Central memory CD8-positive, alpha-beta T cell (primary cell): ENCODE results near the gene LSM7.

ENCODE experiments used
- ATAC-seq: fragments of 150-1000 bp; cut with Tn5 transposase; replicated peaks from 2 replicates; pipeline ENCODE4 v1.10.0; 2022; ENCODE audit warnings: mild to moderate bottlenecking, moderate FRiP score, moderate number of reproducible peaks; ENCODE audit not compliant: poor library complexity, severe bottlenecking; ENCODE audit errors: extremely low read depth
- DNase-seq, 2 donors: peaks; one replicate each; pipeline ENCODE4 v3.0.0; 2021; ENCODE audit warnings: low spot score in 2 of 2
- H3K27ac Mint-ChIP-seq: one replicate; pipeline ENCODE4 v1.8.0; 2022; ENCODE audit warnings: low read depth, mild to moderate bottlenecking, moderate library complexity, mixed read lengths
- H3K27me3 Mint-ChIP-seq: one replicate; pipeline ENCODE4 v1.8.0; 2022; ENCODE audit warnings: mixed read lengths
- H3K36me3 Mint-ChIP-seq: one replicate; pipeline ENCODE4 v1.8.0; 2022; ENCODE audit warnings: mild to moderate bottlenecking, moderate library complexity, mixed read lengths; ENCODE audit not compliant: insufficient read depth
- H3K4me1 Mint-ChIP-seq: one replicate; pipeline ENCODE4 v1.8.0; 2022; ENCODE audit warnings: mixed read lengths
- H3K4me3 Mint-ChIP-seq: one replicate; pipeline ENCODE4 v1.8.0; 2022; ENCODE audit warnings: mild to moderate bottlenecking, moderate library complexity, mixed read lengths
- H3K9me3 Mint-ChIP-seq: one replicate; pipeline ENCODE4 v1.8.0; 2022; ENCODE audit warnings: mixed read lengths

The LSM7 gene

DNA sequence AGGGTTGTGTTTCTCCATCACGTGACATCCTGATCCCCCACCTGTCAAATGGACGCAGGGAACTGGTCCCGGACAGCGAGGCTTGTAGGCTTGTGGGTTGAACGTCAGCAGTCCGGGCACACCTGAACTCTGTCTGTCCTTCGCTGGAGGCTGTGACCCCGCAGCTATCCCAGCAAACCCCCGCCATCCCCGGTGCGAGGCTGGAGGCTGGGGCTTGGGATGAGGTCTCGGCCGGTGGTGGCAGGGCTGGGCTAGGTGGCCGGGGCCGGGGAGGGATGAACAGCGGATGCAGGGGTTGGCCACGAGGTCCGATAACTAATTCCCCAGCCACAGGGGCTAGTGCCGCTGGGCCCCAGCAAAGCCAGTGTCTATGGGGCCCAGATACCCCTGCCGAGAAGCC lies 8.8 kb downstream of the LSM7 start:
- Mint-ChIP-seq H3K4me3 (no peak overlapping the region), H3K36me3 (peaks cover 18% of the 10 kb centered on the region), H3K4me1 (no peaks in the 10 kb centered on the region), H3K27me3 (peaks cover 8% of the 10 kb centered on the region), H3K27ac (no peak overlapping the region), H3K9me3 (peaks cover 6% of the 10 kb centered on the region)
- DNase-seq: no peak
- ATAC-seq: no peak

DNA sequence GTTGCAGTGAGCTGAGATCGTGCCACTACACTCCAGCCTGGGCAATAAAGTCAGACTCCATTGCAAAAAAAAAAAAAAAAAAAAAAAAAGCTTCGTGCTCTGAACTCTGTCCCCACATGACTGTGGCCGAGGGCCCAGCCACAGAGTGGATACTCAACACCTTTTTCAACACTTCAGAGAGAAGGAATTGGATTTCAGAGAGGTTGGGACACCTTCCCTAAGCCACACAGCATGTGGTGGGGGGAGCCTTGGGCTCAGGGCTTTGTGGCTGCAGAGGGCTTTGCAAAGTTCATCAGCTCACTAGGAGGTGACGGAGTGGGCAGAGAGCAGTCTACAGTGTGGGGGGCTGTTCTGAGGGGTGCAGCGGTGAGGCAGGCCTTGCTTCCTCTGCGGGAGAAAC lies 9.5 kb downstream of the LSM7 start:
- DNase-seq (no peak), ATAC-seq (no peak)
- no peak overlapping the region for H3K27ac Mint-ChIP-seq
- peaks cover 14% of the 10 kb centered on the region for H3K27me3 Mint-ChIP-seq
- H3K36me3 Mint-ChIP-seq: peaks cover 12% of the 10 kb centered on the region
- H3K4me1 Mint-ChIP-seq: no peaks in the 10 kb centered on the region
- no peak overlapping the region for H3K4me3 Mint-ChIP-seq
- H3K9me3 Mint-ChIP-seq: peaks cover 7% of the 10 kb centered on the region

DNA sequence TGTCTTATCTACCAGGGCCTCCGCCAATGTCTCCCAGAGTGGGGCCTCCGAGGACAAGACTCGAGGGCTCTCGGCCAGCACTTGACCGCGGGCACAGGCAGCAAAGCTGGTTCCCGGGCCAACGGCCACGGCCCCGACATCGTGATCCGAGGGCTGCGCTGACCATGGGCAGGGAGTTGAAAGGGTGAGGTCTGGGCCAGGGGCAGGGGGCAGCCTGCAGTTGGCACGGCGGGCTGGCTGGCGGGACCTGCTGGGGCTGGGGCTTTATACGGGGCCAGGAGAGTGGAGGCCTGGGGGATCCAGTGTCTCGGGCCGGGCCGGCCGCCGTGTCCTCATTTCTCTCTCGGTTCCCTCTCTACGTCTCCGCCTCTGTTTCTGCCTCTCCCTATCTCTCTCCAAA lies 10.6 kb downstream of the LSM7 start:
- no peak for DNase-seq
- Mint-ChIP-seq H3K9me3 (peaks cover 7% of the 10 kb centered on the region), H3K4me3 (no peak overlapping the region), H3K4me1 (no peaks in the 10 kb centered on the region), H3K36me3 (peaks cover 4% of the 10 kb centered on the region), H3K27ac (no peak overlapping the region), H3K27me3 (peaks cover 26% of the 10 kb centered on the region)
- ATAC-seq: no peak

DNA sequence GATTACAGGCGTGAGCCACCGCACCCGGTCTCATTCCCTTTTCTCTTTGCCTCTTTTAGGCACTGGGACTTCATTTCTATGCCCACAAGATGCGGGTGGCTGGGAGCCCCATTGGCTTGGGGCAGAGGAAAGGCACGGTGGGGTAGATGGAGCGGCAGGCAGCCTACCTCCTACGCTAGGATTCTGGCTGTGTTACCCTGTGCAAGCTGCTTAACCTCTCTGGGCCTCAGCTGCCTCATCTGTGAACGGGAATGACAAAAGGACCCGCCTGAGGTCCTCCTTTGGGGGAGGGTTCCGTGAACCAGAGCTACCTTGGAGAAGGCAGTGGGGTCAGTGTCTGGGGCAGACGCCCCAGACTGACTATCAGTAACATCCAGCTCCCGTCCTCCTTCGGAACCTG lies 11.1 kb downstream of the LSM7 start:
- no peak for ATAC-seq
- Mint-ChIP-seq H3K4me3 (no peak overlapping the region), H3K27me3 (peaks cover 27% of the 10 kb centered on the region), H3K9me3 (peaks cover 7% of the 10 kb centered on the region), H3K27ac (no peak overlapping the region), H3K4me1 (no peaks in the 10 kb centered on the region), H3K36me3 (peaks cover 3% of the 10 kb centered on the region)
- no peak for DNase-seq

DNA sequence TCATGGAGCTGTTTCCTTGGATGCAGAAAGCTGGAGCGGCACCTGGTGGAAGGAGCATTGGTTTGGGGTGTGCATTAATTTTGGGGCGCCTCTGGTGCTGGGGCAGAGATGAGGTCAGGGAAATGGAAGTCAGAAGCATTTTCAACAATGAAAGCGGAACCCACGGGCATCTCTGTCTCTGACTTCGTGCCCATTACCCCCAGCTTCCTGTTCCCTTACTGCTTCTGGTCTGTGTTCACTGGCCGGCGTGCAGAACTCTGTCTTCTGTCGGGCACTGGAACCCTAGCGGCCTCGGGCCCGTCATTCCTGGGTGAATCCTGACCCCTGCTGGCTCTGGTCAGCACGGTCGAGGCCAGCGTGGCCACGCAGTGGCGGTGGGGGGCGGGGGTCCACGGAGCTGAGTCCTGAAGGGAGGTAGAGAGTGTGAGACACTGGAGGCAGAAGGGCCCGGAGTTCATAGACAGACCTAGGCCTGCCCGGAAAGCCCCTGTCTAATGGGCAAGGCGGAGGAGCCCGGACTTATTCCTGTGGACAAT lies 12.5 kb downstream of the LSM7 start:
- DNase-seq (no peak), ATAC-seq (no peak)
- Mint-ChIP-seq H3K9me3 (peaks cover 7% of the 10 kb centered on the region), H3K4me3 (no peak overlapping the region), H3K36me3 (peaks cover 1% of the 10 kb centered on the region), H3K27me3 (peaks cover 28% of the 10 kb centered on the region), H3K27ac (no peak overlapping the region), H3K4me1 (no peaks in the 10 kb centered on the region)

- Mint-ChIP-seq H3K36me3 (peaks cover 1% of the 10 kb centered on the region), H3K9me3 (peaks cover 7% of the 10 kb centered on the region), H3K4me1 (no peaks in the 10 kb centered on the region), H3K27ac (no peak overlapping the region), H3K27me3 (peaks cover 34% of the 10 kb centered on the region), H3K4me3 (no peak overlapping the region)
- ATAC-seq: no peak
- no peak for DNase-seq
Observed at GRCh38 chr19:2315121-2315817, 13.1 kb downstream of the LSM7 start.

DNA sequence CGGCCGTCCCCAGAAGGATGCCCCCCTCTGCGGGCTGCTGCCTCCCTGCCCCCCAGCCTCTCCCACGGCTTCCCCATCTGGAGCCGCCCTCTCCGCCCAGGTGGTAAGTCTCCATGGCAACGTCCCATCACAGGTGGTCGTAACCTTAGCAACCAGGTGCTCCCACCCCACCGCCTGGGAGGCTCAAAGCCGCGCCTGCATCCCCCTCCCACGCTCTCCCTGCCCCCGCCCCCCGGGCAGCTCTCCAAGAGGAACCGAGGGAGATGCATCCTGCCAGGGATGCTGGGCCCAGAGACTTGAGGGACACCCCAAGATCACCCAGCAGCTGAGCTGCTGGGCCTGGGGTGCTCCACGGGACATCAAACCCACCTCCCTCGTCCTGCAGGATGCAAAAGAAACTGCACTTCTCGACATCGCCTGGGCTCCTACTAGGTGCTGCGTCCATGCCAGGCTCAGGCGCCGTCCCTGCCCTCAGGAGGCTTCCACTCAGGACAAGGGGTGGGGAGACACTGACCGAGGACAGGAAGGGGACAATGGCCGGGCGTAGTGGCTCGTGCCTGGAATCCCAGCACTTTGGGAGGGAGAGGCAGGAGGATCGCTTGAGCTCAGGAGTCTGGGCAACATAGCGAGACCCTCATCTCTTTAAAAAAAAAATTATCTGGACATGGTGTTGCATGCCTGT lies 15.4 kb downstream of the LSM7 start:
- ATAC-seq (no peak), DNase-seq (no peak)
- Mint-ChIP-seq H3K4me3 (no peak overlapping the region), H3K9me3 (peaks cover 7% of the 10 kb centered on the region), H3K4me1 (no peaks in the 10 kb centered on the region), H3K27me3 (peaks cover 56% of the 10 kb centered on the region), H3K27ac (no peak overlapping the region), H3K36me3 (peaks cover 5% of the 10 kb centered on the region)

- Mint-ChIP-seq H3K4me3 (no peak overlapping the region), H3K27ac (no peak overlapping the region), H3K9me3 (peaks cover 7% of the 10 kb centered on the region), H3K36me3 (peaks cover 7% of the 10 kb centered on the region), H3K27me3 (peaks cover 68% of the 10 kb centered on the region), H3K4me1 (no peaks in the 10 kb centered on the region)
- DNase-seq (no peak), ATAC-seq (no peak)
Observed at GRCh38 chr19:2311093-2311492, 17.3 kb downstream of the LSM7 start.

DNA sequence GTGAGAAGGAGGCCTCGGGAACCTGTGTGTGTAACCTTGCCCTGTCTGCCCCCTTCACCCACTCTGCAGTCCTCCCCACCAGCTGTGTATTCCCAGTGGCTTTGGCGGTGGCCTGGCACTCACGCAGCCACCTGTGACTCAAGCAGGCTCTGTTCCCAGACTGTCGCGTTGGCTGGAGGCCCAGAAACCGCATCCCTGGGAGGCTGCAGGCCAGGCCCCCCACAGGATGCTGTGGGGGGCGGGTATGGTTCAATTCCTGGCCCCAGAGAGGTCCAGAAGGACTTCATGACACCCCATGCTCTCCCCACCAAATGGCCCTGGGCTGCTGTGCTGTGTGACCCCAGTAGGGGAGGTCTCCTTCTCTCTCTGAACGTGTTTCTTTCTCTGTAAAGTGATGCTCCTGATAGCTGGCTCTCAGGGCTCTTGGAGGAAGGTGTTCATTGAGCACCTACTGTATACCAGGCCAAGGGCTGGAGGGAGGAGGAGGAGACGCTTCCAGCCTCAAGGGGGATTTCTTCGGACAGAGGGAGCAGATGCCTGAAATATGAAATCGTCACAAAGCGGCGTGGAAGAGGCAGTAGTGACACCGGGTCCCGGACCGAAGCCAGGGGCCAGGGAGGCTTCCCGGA lies 18.5 kb downstream of the LSM7 start:
- H3K27ac Mint-ChIP-seq: no peak overlapping the region
- no peak overlapping the region for H3K4me3 Mint-ChIP-seq
- H3K4me1 Mint-ChIP-seq: no peaks in the 10 kb centered on the region
- ATAC-seq: no peak
- DNase-seq: no peak
- peaks cover 8% of the 10 kb centered on the region for H3K36me3 Mint-ChIP-seq
- H3K27me3 Mint-ChIP-seq: peaks cover 75% of the 10 kb centered on the region
- H3K9me3 Mint-ChIP-seq: peaks cover 4% of the 10 kb centered on the region

DNA sequence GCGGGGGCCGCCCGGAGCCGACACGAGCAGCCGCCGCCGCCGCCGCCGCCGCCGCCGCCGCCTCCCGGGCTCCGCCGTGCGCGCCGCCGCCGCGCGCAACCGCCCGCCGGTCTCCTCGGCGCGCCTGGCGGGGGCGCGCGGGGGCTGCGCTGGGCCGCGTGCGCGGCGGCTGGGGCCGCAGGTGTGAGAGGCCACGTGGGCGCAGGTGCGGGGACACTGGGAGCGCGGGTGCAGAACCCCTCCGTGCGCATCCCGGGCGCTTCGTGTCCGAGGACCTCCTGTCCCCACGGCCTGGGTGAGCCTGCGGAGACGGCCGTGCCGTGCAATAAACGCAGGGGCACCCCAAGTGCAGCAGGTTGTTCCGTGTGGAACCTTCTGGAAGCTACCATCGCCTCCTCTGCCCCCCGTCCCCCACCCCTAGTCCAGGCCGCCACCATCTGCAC lies 20.3 kb downstream of the LSM7 start, which contains the start of gene LINGO3:
Gene LINGO3 (minus strand): TSS at position 41 of the 443 bp plus-strand sequence. CDS start 16,378 bp downstream, outside the sequence.
- DNase-seq: no peak
- H3K27me3 Mint-ChIP-seq: peaks cover 75% of the 10 kb centered on the region
- no peak for ATAC-seq
- no peaks in the 10 kb centered on the region for H3K9me3 Mint-ChIP-seq
- H3K36me3 Mint-ChIP-seq: peaks cover 10% of the 10 kb centered on the region
- peaks cover 2% of the 10 kb centered on the region for H3K4me1 Mint-ChIP-seq
- H3K27ac Mint-ChIP-seq: no peak within 1 kb of the TSS
- peak within 1 kb of the TSS; percentile 67 for H3K4me3 Mint-ChIP-seq

DNA sequence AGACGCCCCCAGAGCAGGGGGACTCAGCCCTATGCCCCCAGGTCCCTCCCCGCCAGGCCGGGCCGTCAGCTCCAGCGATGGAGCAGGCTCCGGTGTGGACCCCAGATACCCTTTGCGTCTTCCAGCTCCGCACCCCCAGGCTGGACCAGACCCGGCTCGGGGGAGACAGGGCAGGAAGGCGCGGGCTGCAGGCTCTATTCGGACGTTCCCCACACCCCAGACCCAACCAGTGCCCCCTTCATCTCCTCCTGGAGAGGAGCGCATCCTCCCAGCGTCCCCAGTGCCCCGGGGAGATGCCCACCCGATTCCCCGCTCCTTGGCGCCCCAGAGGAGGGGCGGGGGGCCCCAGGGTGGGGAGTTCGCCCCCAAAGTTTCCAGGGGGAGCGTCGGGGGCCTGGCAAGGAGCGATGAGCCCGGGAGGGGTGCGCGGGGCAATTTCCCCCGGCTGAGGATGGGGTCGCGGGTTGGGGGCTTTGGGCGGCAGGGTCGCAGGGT lies 20.8 kb downstream of the LSM7 start:
- Mint-ChIP-seq H3K27ac (no peak overlapping the region), H3K4me3 (no peak overlapping the region), H3K27me3 (peaks cover 76% of the 10 kb centered on the region), H3K9me3 (no peaks in the 10 kb centered on the region), H3K4me1 (peaks cover 8% of the 10 kb centered on the region), H3K36me3 (peaks cover 10% of the 10 kb centered on the region)
- ATAC-seq (no peak), DNase-seq (no peak)

DNA sequence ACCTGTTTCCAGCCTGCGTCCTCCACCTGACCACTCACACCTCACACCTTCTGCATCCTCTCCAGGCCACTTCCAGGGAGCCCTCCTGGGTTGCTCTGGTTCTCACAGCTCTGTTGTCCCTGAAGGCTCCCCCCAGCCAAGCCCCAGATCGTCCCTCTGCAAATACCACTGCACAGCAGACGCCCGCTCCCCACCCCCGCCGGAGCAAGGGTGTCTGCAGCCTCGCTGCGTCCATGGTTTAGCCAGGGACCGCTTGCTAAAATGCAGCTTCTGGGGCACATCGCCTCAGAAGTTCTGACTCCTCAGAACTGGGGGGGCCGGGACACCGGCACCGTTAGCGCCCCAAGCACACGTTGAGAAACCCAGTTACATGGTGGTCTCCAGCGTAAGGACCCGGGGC lies 21.4 kb downstream of the LSM7 start:
- H3K4me3 Mint-ChIP-seq: no peak overlapping the region

More for the DNA sequence above, 21.4 kb downstream of the LSM7 start:
- H3K27ac Mint-ChIP-seq: no peak overlapping the region
- H3K4me1 Mint-ChIP-seq: peaks cover 8% of the 10 kb centered on the region
- ATAC-seq (no peak), DNase-seq (no peak)
- peaks cover 78% of the 10 kb centered on the region for H3K27me3 Mint-ChIP-seq
- peaks cover 10% of the 10 kb centered on the region for H3K36me3 Mint-ChIP-seq
- no peaks in the 10 kb centered on the region for H3K9me3 Mint-ChIP-seq
